Caco-2 (cell line): Measurements from ENCODE around the gene DPH3. TPM values are rescaled to one million over a fixed set of nuclear protein-coding genes. Genes with fewer than 3 reads are reported as not detected.
"Not testable (repeated sequence)": the region's sequence is repeated elsewhere in the genome, so short reads cannot be mapped to it uniquely, and the experiment has no call there.

Experiments
- BruUV-seq: library from RNA; stranded (reverse); fragments of 400-500 nt; replicated peaks from 2 replicates; lab custom pipeline; 2021; lab: Mats Ljungman, UMichigan
- CTCF ChIA-PET: fragments of 300-600 bp; sonication (Branson Sonifier 250); formaldehyde crosslinking; loops from one replicate; lab custom pipeline; 2022; ENCODE audit warnings: antibody characterized with exemption; lab: Charles Lee
- POLR2A ChIA-PET: fragments of 300-600 bp; sonication (Branson Sonifier 250); formaldehyde crosslinking; loops from one replicate; lab custom pipeline; 2022; ENCODE audit warnings: antibody characterized with exemption; lab: Charles Lee
- DNase-seq, 2 experiments: peaks; one replicate each; pipeline versions ENCODE4 v3.0.0 to v3.0.0-alpha.2; 2020 to 2022
- H3K27me3 ChIP-seq: replicated peaks from 2 replicates; pipeline ENCODE4 v1.6.0; 2011; ENCODE audit warnings: low read length; ENCODE audit not compliant: control insufficient read depth, insufficient read depth
- H3K36me3 ChIP-seq: 2 replicates; pipeline ENCODE4 v1.5.1; 2011; ENCODE audit warnings: low read length; ENCODE audit not compliant: control insufficient read depth, insufficient read depth
- H3K4me1 ChIP-seq: fragments of 250-450 bp; sonication (Bioruptor Pico); 2 replicates; pipeline ENCODE4 v1.5.1; 2020; ENCODE audit warnings: mild to moderate bottlenecking
- H3K4me3 ChIP-seq: 2 replicates; pipeline ENCODE4 v1.5.1; 2011; ENCODE audit warnings: low read depth, mild to moderate bottlenecking, control low read depth, low read length
- H3K9me3 ChIP-seq: fragments of 250-450 bp; sonication (Bioruptor Pico); 2 replicates; pipeline ENCODE4 v1.5.1; 2020; ENCODE audit warnings: mild to moderate bottlenecking, moderate library complexity
- H3K27ac Mint-ChIP-seq: one replicate; pipeline ENCODE4 v1.8.0; 2022; ENCODE audit warnings: mixed read lengths; ENCODE audit not compliant: unreplicated experiment
- H3K27me3 Mint-ChIP-seq: one replicate; pipeline ENCODE4 v1.8.0; 2022; ENCODE audit warnings: mixed read lengths; ENCODE audit not compliant: insufficient read depth, unreplicated experiment
- H3K36me3 Mint-ChIP-seq: one replicate; pipeline ENCODE4 v1.8.0; 2022; ENCODE audit warnings: mild to moderate bottlenecking, mixed read lengths; ENCODE audit not compliant: insufficient read depth, unreplicated experiment
- H3K4me1 Mint-ChIP-seq: one replicate; pipeline ENCODE4 v1.8.0; 2022; ENCODE audit warnings: low read depth, mixed read lengths; ENCODE audit not compliant: unreplicated experiment
- H3K4me3 Mint-ChIP-seq: one replicate; pipeline ENCODE4 v1.8.0; 2022; ENCODE audit warnings: mild to moderate bottlenecking, moderate library complexity, mixed read lengths; ENCODE audit not compliant: unreplicated experiment
- H3K9me3 Mint-ChIP-seq: one replicate; pipeline ENCODE4 v1.8.0; 2022; ENCODE audit warnings: mixed read lengths; ENCODE audit not compliant: unreplicated experiment
- intact Hi-C: fragments of 100-400 bp; cut with micrococcal nuclease; formaldehyde crosslinking; loops from one replicate; pipeline ENCODE4 v1.10.0; 2022; ENCODE audit not compliant: unreplicated experiment
- total RNA-seq: library from RNA; stranded (reverse); gene quantifications from 2 replicates; pipeline ENCODE4 v1.2.3, GENCODE V29; 2022
- TF ChIP-seq, protein P1 (sequence below), 2 experiments: fragments of 200-600 bp in 1 of 2; IDR thresholded peaks; 1 replicate in 1 of 2; 2 replicates in 1 of 2; pipeline versions ENCODE4 v1.5.1 to v1.8.0; 2011 to 2022; ENCODE audit warnings: antibody characterized with exemption in 1 of 2, control low read depth in 1 of 2, inconsistent platforms in 1 of 2, low read depth in 1 of 2, low read length in 1 of 2, mild to moderate bottlenecking in 1 of 2, moderate library complexity in 1 of 2; ENCODE audit not compliant: insufficient read depth in 1 of 2, severe bottlenecking in 1 of 2, unreplicated experiment in 1 of 2

Gene DPH3
- total RNA-seq, 1 experiment from 2014 or later = 30.0 TPM

- POLR2A ChIA-PET = no interaction called here
- Histone ChIP-seq H3K4me3 (no peak overlapping the region), H3K27me3 (no peaks in the 10 kb centered on the region), H3K36me3 (peaks cover 4% of the 10 kb centered on the region), H3K9me3 (no peaks in the 10 kb centered on the region), H3K4me1 (no peaks in the 10 kb centered on the region)
- peaks cover 6% of the 10 kb centered on the region for H3K36me3 Mint-ChIP-seq
- intact Hi-C loops = no loop called here
- no peaks in the 10 kb centered on the region for H3K4me1 Mint-ChIP-seq
- TF ChIP-seq, protein P1, sequence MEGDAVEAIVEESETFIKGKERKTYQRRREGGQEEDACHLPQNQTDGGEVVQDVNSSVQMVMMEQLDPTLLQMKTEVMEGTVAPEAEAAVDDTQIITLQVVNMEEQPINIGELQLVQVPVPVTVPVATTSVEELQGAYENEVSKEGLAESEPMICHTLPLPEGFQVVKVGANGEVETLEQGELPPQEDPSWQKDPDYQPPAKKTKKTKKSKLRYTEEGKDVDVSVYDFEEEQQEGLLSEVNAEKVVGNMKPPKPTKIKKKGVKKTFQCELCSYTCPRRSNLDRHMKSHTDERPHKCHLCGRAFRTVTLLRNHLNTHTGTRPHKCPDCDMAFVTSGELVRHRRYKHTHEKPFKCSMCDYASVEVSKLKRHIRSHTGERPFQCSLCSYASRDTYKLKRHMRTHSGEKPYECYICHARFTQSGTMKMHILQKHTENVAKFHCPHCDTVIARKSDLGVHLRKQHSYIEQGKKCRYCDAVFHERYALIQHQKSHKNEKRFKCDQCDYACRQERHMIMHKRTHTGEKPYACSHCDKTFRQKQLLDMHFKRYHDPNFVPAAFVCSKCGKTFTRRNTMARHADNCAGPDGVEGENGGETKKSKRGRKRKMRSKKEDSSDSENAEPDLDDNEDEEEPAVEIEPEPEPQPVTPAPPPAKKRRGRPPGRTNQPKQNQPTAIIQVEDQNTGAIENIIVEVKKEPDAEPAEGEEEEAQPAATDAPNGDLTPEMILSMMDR (IDR thresholded peaks at IDR 0.05; ENCODE audit: insufficient read depth in 1 of 2, low read depth in 1 of 2, low read length in 1 of 2, severe bottlenecking in 1 of 2, unreplicated experiment in 1 of 2) = no peak
- DNase-seq = no peak
- no peak overlapping the region for H3K4me3 Mint-ChIP-seq
- H3K27ac Mint-ChIP-seq = no peak overlapping the region
- BruUV-seq = no TSS peak
- H3K9me3 Mint-ChIP-seq = no peaks in the 10 kb centered on the region
- no peaks in the 10 kb centered on the region for H3K27me3 Mint-ChIP-seq
- CTCF ChIA-PET = no interaction called here
Observed at GRCh38 chr3:16311960-16312451, 47.3 kb upstream of the DPH3 start.

GRCh38 chr3:16310486-16310885 is 45.7 kb upstream of the DPH3 start:
- CTCF ChIA-PET, H3K9me3 Mint-ChIP-seq, DNase-seq, intact Hi-C loops, H3K36me3 Mint-ChIP-seq, H3K27ac Mint-ChIP-seq, H3K36me3 ChIP-seq, H3K27me3 ChIP-seq, H3K4me1 ChIP-seq, H3K27me3 Mint-ChIP-seq, H3K9me3 ChIP-seq, H3K4me3 ChIP-seq, POLR2A ChIA-PET, BruUV-seq, H3K4me1 Mint-ChIP-seq, H3K4me3 Mint-ChIP-seq: not testable (repeated sequence)

DNA sequence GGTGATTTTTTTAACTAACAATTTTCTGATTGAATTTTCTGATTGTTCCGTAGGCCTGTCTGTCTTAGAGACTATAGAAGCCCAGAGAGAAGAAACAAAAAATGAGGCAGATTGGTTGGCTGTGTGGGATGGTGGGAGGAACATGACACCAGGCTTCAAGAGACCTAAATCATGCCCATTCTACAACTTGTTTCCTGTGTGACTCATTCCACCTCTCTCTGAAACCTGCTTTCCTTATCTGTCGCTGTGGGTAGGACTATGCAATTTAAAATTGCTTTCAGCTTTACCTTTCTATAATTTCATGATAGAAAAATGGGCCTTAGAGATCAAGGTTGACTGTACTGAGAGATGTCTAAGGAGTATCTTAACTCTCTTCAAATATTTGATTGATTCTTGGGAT is 44.8 kb upstream of the DPH3 start:
- Mint-ChIP-seq H3K9me3 (no peaks in the 10 kb centered on the region), H3K36me3 (peaks cover 8% of the 10 kb centered on the region), H3K4me3 (no peak overlapping the region), H3K27me3 (no peaks in the 10 kb centered on the region), H3K4me1 (no peaks in the 10 kb centered on the region), H3K27ac (no peak overlapping the region)
- DNase-seq = no peak
- no peaks in the 10 kb centered on the region for H3K27me3 ChIP-seq
- H3K4me3 ChIP-seq = no peak overlapping the region
- no TSS peak for BruUV-seq
- peaks cover 2% of the 10 kb centered on the region; the same call in 1 of the 2 replicates for H3K36me3 ChIP-seq
- intact Hi-C loops = no loop called here
- TF ChIP-seq, protein P1 (IDR thresholded peaks at IDR 0.05; ENCODE audit: insufficient read depth in 1 of 2, low read depth in 1 of 2, low read length in 1 of 2, severe bottlenecking in 1 of 2, unreplicated experiment in 1 of 2) = no peak
- CTCF ChIA-PET = no interaction called here
- no peaks in the 10 kb centered on the region for H3K4me1 ChIP-seq
- POLR2A ChIA-PET = no interaction called here
- no peaks in the 10 kb centered on the region for H3K9me3 ChIP-seq

DNA sequence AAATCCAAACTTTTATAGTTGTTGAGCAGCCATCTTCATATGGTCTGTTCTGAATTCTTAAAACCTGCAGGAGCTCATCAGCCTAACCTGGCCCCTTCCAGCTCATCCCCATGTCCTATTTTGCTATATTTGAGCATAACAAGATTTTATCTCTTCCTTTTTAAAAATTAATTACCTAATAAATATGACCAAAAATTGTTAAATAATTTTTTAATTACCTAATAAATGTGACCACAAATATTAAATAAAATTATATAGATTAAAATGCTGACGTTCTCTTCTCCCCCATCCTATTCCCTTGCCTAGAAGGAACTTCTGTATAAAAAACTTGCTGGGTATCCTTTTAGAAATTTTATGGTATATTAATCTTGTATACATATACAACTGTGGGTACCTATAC is 44.0 kb upstream of the DPH3 start:
- no peak for DNase-seq
- H3K9me3 ChIP-seq = no peaks in the 10 kb centered on the region
- no peak overlapping the region for H3K4me3 ChIP-seq
- H3K27me3 Mint-ChIP-seq = no peaks in the 10 kb centered on the region
- H3K27me3 ChIP-seq = no peaks in the 10 kb centered on the region
- BruUV-seq = no TSS peak
- H3K36me3 Mint-ChIP-seq = peaks cover 14% of the 10 kb centered on the region
- H3K4me1 ChIP-seq = no peaks in the 10 kb centered on the region
- H3K36me3 ChIP-seq = peaks cover 2% of the 10 kb centered on the region; the same call in 1 of the 2 replicates
- H3K27ac Mint-ChIP-seq = no peak overlapping the region
- ChIA-PET CTCF (no interaction called here), POLR2A (no interaction called here)
- H3K4me3 Mint-ChIP-seq = no peak overlapping the region
- no peaks in the 10 kb centered on the region for H3K4me1 Mint-ChIP-seq
- no peaks in the 10 kb centered on the region for H3K9me3 Mint-ChIP-seq
- TF ChIP-seq, protein P1 (IDR thresholded peaks at IDR 0.05; ENCODE audit: insufficient read depth in 1 of 2, low read depth in 1 of 2, low read length in 1 of 2, severe bottlenecking in 1 of 2, unreplicated experiment in 1 of 2) = no peak
- intact Hi-C loops = no loop called here
